B cell (primary cell): ENCODE measurements around the gene LCE6A. TPM values are rescaled to one million over a fixed set of nuclear protein-coding genes. Genes with fewer than 3 reads are reported as not detected.

Source experiments
- ATAC-seq: fragments of 200-7000 bp; cut with Tn5 transposase; one replicate; pipeline ENCODE4 v1.10.0; 2021; ENCODE audit warnings: low read depth, mild to moderate bottlenecking, moderate number of reproducible peaks, moderate library complexity
- CTCF ChIA-PET: fragments of 350-600 bp; sonication (Branson Sonifier 250); formaldehyde crosslinking; loops from one replicate; lab custom pipeline; 2021; ENCODE audit warnings: antibody characterized with exemption, inconsistent platforms; lab: Charles Lee
- POLR2A ChIA-PET: fragments of 350-600 bp; sonication (Branson Sonifier 250); formaldehyde crosslinking; loops from one replicate; lab custom pipeline; 2021; ENCODE audit warnings: antibody characterized with exemption; lab: Charles Lee
- DNase-seq: peaks from one replicate; pipeline ENCODE4 v3.0.0; 2013
- H2AFZ ChIP-seq: 2 replicates; pipeline ENCODE4 v1.6.1; 2012; ENCODE audit warnings: mild to moderate bottlenecking, low read depth, low read length; ENCODE audit not compliant: insufficient read depth, poor library complexity, severe bottlenecking
- H3K27ac ChIP-seq, 2 donors: 1 replicate in 1 of 2; 2 replicates in 1 of 2; pipeline ENCODE4 v1.5.1; 2012 to 2013; ENCODE audit warnings: low read length in 2 of 2, mild to moderate bottlenecking in 2 of 2, moderate library complexity in 1 of 2
- H3K27me3 ChIP-seq, 4 experiments: fragments of 200-600 bp in 1 of 4; sonication (generic) in 1 of 4; replicated peaks in 1 of 4; 1 replicate in 2 of 4; 2 replicates in 2 of 4; pipeline versions ENCODE4 v1.6.1 to v1.7.0; 2013 to 2016; ENCODE audit warnings: low read length in 3 of 4, mild to moderate bottlenecking in 2 of 4, mixed read lengths in 1 of 4, moderate library complexity in 1 of 4; ENCODE audit not compliant: insufficient read depth in 4 of 4, control insufficient read depth in 3 of 4; ENCODE audit errors: control extremely low read depth in 1 of 4
- H3K36me3 ChIP-seq, 2 experiments: replicated peaks in 1 of 2; 1 replicate in 1 of 2; 2 replicates in 1 of 2; pipeline versions ENCODE4 v1.6.1 to v1.7.1; 2013; ENCODE audit warnings: low read length in 1 of 2; ENCODE audit not compliant: insufficient read depth in 2 of 2, control insufficient read depth in 1 of 2; ENCODE audit errors: control extremely low read depth in 1 of 2, extremely low read depth in 1 of 2
- H3K4me1 ChIP-seq, 2 donors: fragments of 200-600 bp in 1 of 2; sonication (generic) in 1 of 2; 1 replicate in 1 of 2; 2 replicates in 1 of 2; pipeline versions ENCODE4 v1.5.1 to v1.6.1; 2013 to 2017; ENCODE audit warnings: low read length in 2 of 2; ENCODE audit not compliant: control insufficient read depth in 2 of 2, insufficient read depth in 2 of 2
- H3K4me2 ChIP-seq: replicated peaks from 2 replicates; pipeline ENCODE3; 2012; ENCODE audit warnings: mild to moderate bottlenecking, low read depth, low read length; ENCODE audit not compliant: poor library complexity, severe bottlenecking
- H3K4me3 ChIP-seq, 5 experiments: fragments of 200-600 bp in 1 of 5; sonication (generic) in 1 of 5; 1 replicate in 3 of 5; 2 replicates in 2 of 5; pipeline versions ENCODE4 v1.5.1 to v1.7.0; 2011 to 2016; ENCODE audit warnings: low read length in 4 of 5, mild to moderate bottlenecking in 4 of 5, low read depth in 2 of 5, control low read depth in 1 of 5, moderate library complexity in 1 of 5; ENCODE audit not compliant: insufficient read depth in 1 of 5; ENCODE audit errors: control extremely low read depth in 1 of 5, extremely low read depth in 1 of 5
- H3K79me2 ChIP-seq: fragments of 200-600 bp; sonication (generic); one replicate; pipeline ENCODE4 v1.6.0; 2016; ENCODE audit warnings: low read length; ENCODE audit not compliant: control insufficient read depth, insufficient read depth
- H3K9ac ChIP-seq: fragments of 200-600 bp; sonication (generic); 2 replicates; pipeline ENCODE4 v1.6.1; 2017; ENCODE audit warnings: mild to moderate bottlenecking, low read length, moderate library complexity
- H3K9me3 ChIP-seq, 3 donors: one replicate each; pipeline versions ENCODE4 v1.6.1 to v1.7.1; 2013; ENCODE audit warnings: low read length in 2 of 3; ENCODE audit not compliant: control insufficient read depth in 2 of 3, insufficient read depth in 1 of 3; ENCODE audit errors: control extremely low read depth in 1 of 3
- H4K20me1 ChIP-seq: 2 replicates; pipeline ENCODE4 v1.6.0; 2012; ENCODE audit warnings: mild to moderate bottlenecking, low read length; ENCODE audit not compliant: insufficient read depth, control insufficient read depth, poor library complexity, severe bottlenecking
- H3K27ac Mint-ChIP-seq: one replicate; pipeline ENCODE4 v1.8.0; 2021; ENCODE audit warnings: mixed read lengths
- H3K27me3 Mint-ChIP-seq: one replicate; pipeline ENCODE4 v1.8.0; 2021; ENCODE audit warnings: mixed read lengths
- H3K4me1 Mint-ChIP-seq: one replicate; pipeline ENCODE4 v1.8.0; 2021; ENCODE audit warnings: mixed read lengths
- H3K4me3 Mint-ChIP-seq: one replicate; pipeline ENCODE4 v1.8.0; 2021; ENCODE audit warnings: mixed read lengths
- H3K9me3 Mint-ChIP-seq: one replicate; pipeline ENCODE4 v1.8.0; 2022; ENCODE audit warnings: mixed read lengths; ENCODE audit not compliant: insufficient read depth
- EZH2 ChIP-seq: IDR thresholded peaks from 2 replicates; pipeline ENCODE4 v1.6.1; 2012; ENCODE audit warnings: borderline replicate concordance, low read depth, mild to moderate bottlenecking, moderate library complexity, low read length; ENCODE audit not compliant: insufficient read depth, poor library complexity, severe bottlenecking
- WGBS: methylation state at CpG from one replicate; pipeline ENCODE4 v1.1.5; 2013; ENCODE audit warnings: missing lambda C conversion rate; ENCODE audit not compliant: insufficient coverage; 5-methylcytosine and 5-hydroxymethylcytosine counted together
- intact Hi-C: fragments of 100-400 bp; cut with micrococcal nuclease; formaldehyde crosslinking; loops from one replicate; pipeline ENCODE4 v1.10.0; 2022
- polyA minus RNA-seq: library from RNA; depleted of rRNA, polyadenylated mRNA; stranded (reverse); fragments of >200 nt; gene quantifications from 2 replicates; pipeline ENCODE4 v1.2.3, GENCODE V29; 2012
- polyA plus RNA-seq: library from polyadenylated mRNA; depleted of rRNA; stranded (reverse); fragments of >200 nt; gene quantifications from 2 replicates; pipeline ENCODE4 v1.2.3, GENCODE V29; 2012
- total RNA-seq, 2 donors: library from RNA; stranded (reverse); fragments of 120-200 nt in 1 of 2; gene quantifications; 1 replicate in 1 of 2; 2 replicates in 1 of 2; pipeline versions ENCODE4 v1.2.3 to v1.2.4, GENCODE V29; 2013 to 2022
- TF ChIP-seq, protein P1 (sequence below): fragments of 200-600 bp; IDR thresholded peaks from one replicate; pipeline ENCODE4 v1.8.0; 2022; ENCODE audit warnings: antibody characterized with exemption, mild to moderate bottlenecking

The LCE6A gene, protein sequence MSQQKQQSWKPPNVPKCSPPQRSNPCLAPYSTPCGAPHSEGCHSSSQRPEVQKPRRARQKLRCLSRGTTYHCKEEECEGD
- not detected in 2 replicates for total RNA-seq
- total RNA-seq (2013) = not detected
- polyA plus RNA-seq = not detected in 2 replicates
- polyA minus RNA-seq = not detected in 2 replicates

DNA sequence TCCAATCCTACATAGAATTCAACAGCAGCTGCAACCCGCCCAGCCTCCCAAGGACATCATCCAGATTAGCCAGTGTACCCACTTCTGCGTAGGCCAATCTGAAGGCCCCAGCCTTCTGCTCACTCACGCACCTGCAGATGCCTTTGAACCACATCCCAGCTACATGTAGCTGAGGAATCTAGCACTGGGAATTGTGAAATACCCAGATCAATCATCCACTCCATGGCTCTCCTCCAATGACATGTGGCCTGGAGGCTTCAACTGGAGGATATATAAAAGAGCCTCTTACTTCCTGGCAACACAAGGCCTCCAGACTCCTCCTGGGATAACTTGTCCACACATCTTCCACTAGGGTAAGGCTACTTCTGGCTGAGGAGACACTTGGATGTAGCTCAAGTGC, at the start of gene LCE6A:
LCE6A (plus strand) TSS at position 301 of the 400 bp plus-strand sequence. CDS start 665 bp downstream, outside the sequence.
- no peaks in the 10 kb centered on the region for H3K9me3 Mint-ChIP-seq
- no peak within 1 kb of the TSS for H3K4me2 ChIP-seq
- H4K20me1 ChIP-seq = no peaks in the 10 kb centered on the region
- WGBS = 95% methylated on average over 3 of the region's 3 CpGs
- H3K4me1 Mint-ChIP-seq = no peaks in the 10 kb centered on the region
- H3K4me3 Mint-ChIP-seq = no peak within 1 kb of the TSS
- H2AFZ ChIP-seq = no peak within 1 kb of the TSS
- no peaks in the 10 kb centered on the region for H3K36me3 ChIP-seq
- peaks cover 0 to 6% (median 0%) of the 10 kb centered on the region in 4 experiments for H3K27me3 ChIP-seq
- ChIA-PET CTCF (no interaction called here), POLR2A (no interaction called here)
- TF ChIP-seq, protein P1, sequence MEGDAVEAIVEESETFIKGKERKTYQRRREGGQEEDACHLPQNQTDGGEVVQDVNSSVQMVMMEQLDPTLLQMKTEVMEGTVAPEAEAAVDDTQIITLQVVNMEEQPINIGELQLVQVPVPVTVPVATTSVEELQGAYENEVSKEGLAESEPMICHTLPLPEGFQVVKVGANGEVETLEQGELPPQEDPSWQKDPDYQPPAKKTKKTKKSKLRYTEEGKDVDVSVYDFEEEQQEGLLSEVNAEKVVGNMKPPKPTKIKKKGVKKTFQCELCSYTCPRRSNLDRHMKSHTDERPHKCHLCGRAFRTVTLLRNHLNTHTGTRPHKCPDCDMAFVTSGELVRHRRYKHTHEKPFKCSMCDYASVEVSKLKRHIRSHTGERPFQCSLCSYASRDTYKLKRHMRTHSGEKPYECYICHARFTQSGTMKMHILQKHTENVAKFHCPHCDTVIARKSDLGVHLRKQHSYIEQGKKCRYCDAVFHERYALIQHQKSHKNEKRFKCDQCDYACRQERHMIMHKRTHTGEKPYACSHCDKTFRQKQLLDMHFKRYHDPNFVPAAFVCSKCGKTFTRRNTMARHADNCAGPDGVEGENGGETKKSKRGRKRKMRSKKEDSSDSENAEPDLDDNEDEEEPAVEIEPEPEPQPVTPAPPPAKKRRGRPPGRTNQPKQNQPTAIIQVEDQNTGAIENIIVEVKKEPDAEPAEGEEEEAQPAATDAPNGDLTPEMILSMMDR = no peak
- no peak for TF ChIP-seq EZH2
- no peaks in the 10 kb centered on the region for H3K4me1 ChIP-seq
- H3K4me3 ChIP-seq = no peak within 1 kb of the TSS
- no peak within 1 kb of the TSS for H3K27ac Mint-ChIP-seq
- peaks cover 26% of the 10 kb centered on the region for H3K27me3 Mint-ChIP-seq
- H3K9ac ChIP-seq = no peak within 1 kb of the TSS
- no peak for ATAC-seq
- H3K79me2 ChIP-seq = no peaks in the 10 kb centered on the region
- no peaks in the 10 kb centered on the region for H3K9me3 ChIP-seq
- H3K27ac ChIP-seq = no peak within 1 kb of the TSS
- no peak for DNase-seq
- intact Hi-C loops = no loop called here

DNA sequence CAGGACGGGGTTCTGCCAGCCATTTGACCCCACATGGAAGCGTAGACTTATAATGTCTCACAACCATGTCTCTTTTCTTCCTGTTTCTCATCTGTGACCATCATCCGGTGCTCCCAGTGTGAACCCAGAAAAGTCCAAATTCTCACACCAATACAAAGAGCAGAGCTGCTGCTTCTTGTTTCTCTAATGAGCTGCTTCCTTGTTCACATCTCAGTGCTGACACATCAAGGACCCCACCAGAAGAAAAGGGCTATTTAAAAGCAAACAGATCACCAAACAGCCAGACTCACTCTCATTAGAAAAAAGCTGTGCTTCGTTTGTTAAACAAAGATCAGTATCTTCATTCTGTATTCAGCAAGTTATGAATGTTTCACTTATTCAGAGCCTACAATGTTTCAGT, 47.0 kb upstream of the LCE6A start:
- H3K27me3 Mint-ChIP-seq = peaks cover 6% of the 10 kb centered on the region
- H4K20me1 ChIP-seq = no peaks in the 10 kb centered on the region
- H3K36me3 ChIP-seq = no peaks in the 10 kb centered on the region
- WGBS = 83% methylated on average over 4 of the region's 4 CpGs
- H2AFZ ChIP-seq = no peak overlapping the region
- H3K4me1 Mint-ChIP-seq = no peaks in the 10 kb centered on the region
- H3K4me1 ChIP-seq = no peaks in the 10 kb centered on the region
- DNase-seq = no peak
- no peaks in the 10 kb centered on the region for H3K79me2 ChIP-seq
- H3K27me3 ChIP-seq = no peaks in the 10 kb centered on the region
- no peak overlapping the region for H3K27ac Mint-ChIP-seq
- H3K4me2 ChIP-seq = no peak overlapping the region
- CTCF ChIA-PET = no interaction called here
- H3K9ac ChIP-seq = no peak overlapping the region
- POLR2A ChIA-PET = no interaction called here
- intact Hi-C loops = no loop called here
- TF ChIP-seq, protein P1 = no peak
- no peak for TF ChIP-seq EZH2
- no peak overlapping the region for H3K4me3 ChIP-seq
- H3K4me3 Mint-ChIP-seq = no peak overlapping the region
- ATAC-seq = no peak
- no peak overlapping the region for H3K27ac ChIP-seq
- no peaks in the 10 kb centered on the region for H3K9me3 Mint-ChIP-seq
- H3K9me3 ChIP-seq = peaks cover 0 to 4% (median 0%) of the 10 kb centered on the region in 3 donors
